Natural killer cell (primary cell): ENCODE data around the gene SLC6A18. TPM values are rescaled to one million over a fixed set of nuclear protein-coding genes. Genes with fewer than 3 reads are reported as not detected.

Source experiments
- ATAC-seq, 3 donors: fragments of 150-1000 bp in 2 of 3; fragments of 200-7000 bp in 1 of 3; cut with Tn5 transposase; 1 replicate in 1 of 3; 2 replicates in 2 of 3; pipeline ENCODE4 v1.10.0; 2021; ENCODE audit warnings: mild to moderate bottlenecking in 2 of 3, moderate library complexity in 2 of 3
- DNase-seq, 2 donors: peaks; one replicate each; pipeline versions ENCODE4 v3.0.0 to v3.0.0-alpha.2; 2013 to 2021; ENCODE audit warnings: mixed read lengths in 1 of 2
- H3K27ac ChIP-seq: one replicate; pipeline ENCODE4 v1.5.1; 2013; ENCODE audit warnings: mild to moderate bottlenecking, low read length
- H3K27me3 ChIP-seq: one replicate; pipeline ENCODE4 v1.6.1; 2013; ENCODE audit warnings: low read length; ENCODE audit not compliant: control insufficient read depth, insufficient read depth
- H3K36me3 ChIP-seq: one replicate; pipeline ENCODE4 v1.6.1; 2013; ENCODE audit warnings: low read length; ENCODE audit not compliant: control insufficient read depth, insufficient read depth
- H3K4me1 ChIP-seq: one replicate; pipeline ENCODE4 v1.6.1; 2013; ENCODE audit warnings: low read length; ENCODE audit not compliant: control insufficient read depth, insufficient read depth
- H3K4me3 ChIP-seq: one replicate; pipeline ENCODE4 v1.5.1; 2013; ENCODE audit warnings: low read length
- H3K9me3 ChIP-seq: one replicate; pipeline ENCODE4 v1.6.1; 2013; ENCODE audit warnings: low read length; ENCODE audit not compliant: control insufficient read depth, insufficient read depth
- H3K27ac Mint-ChIP-seq, 2 donors: one replicate each; pipeline ENCODE4 v1.8.0; 2022; ENCODE audit warnings: mild to moderate bottlenecking in 2 of 2, mixed read lengths in 2 of 2, moderate library complexity in 1 of 2
- H3K27me3 Mint-ChIP-seq, 2 donors: one replicate each; pipeline ENCODE4 v1.8.0; 2022; ENCODE audit warnings: low read depth in 2 of 2, mixed read lengths in 2 of 2
- H3K36me3 Mint-ChIP-seq: one replicate; pipeline ENCODE4 v1.8.0; 2022; ENCODE audit warnings: mixed read lengths
- H3K4me1 Mint-ChIP-seq, 2 donors: one replicate each; pipeline ENCODE4 v1.8.0; 2022; ENCODE audit warnings: mixed read lengths in 2 of 2
- H3K4me3 Mint-ChIP-seq: one replicate; pipeline ENCODE4 v1.8.0; 2022; ENCODE audit warnings: mild to moderate bottlenecking, moderate library complexity, mixed read lengths
- H3K9me3 Mint-ChIP-seq, 2 donors: one replicate each; pipeline ENCODE4 v1.8.0; 2022; ENCODE audit warnings: mixed read lengths in 2 of 2
- CTCF ChIP-seq: fragments of 200-600 bp; IDR thresholded peaks from one replicate; pipeline ENCODE4 v1.8.0; 2022; ENCODE audit warnings: antibody characterized with exemption
- WGBS: methylation state at CpG from one replicate; pipeline ENCODE4 v1.1.7; 2013; ENCODE audit warnings: missing lambda C conversion rate; ENCODE audit not compliant: insufficient coverage; 5-methylcytosine and 5-hydroxymethylcytosine counted together
- intact Hi-C: fragments of 100-400 bp; cut with micrococcal nuclease; formaldehyde crosslinking; loops from one replicate; pipeline ENCODE4 v1.14.2; 2022
- total RNA-seq, 4 donors: library from RNA; stranded (reverse); fragments of 120-200 nt in 1 of 4; gene quantifications; one replicate each; pipeline versions ENCODE4 v1.2.3 to v1.2.4, GENCODE V29; 2013 to 2022

SLC6A18 gene
- total RNA-seq, 3 donors from 2014 or later (not counting 1 experiment from before 2014, with no cell fraction given): not detected

GRCh38 chr5:1213508-1214162 is 11.5 kb upstream of the SLC6A18 start:
- no peaks in the 10 kb centered on the region for H3K36me3 ChIP-seq
- WGBS: 91% methylated on average over 23 of the region's 25 CpGs
- DNase-seq: no peak
- TF ChIP-seq CTCF: no peak
- Mint-ChIP-seq H3K4me1 (no peaks in the 10 kb centered on the region), H3K27ac (no peak overlapping the region), H3K4me3 (no peak overlapping the region), H3K9me3 (no peaks in the 10 kb centered on the region), H3K27me3 (no peaks in the 10 kb centered on the region), H3K36me3 (no peaks in the 10 kb centered on the region)
- H3K9me3 ChIP-seq: no peaks in the 10 kb centered on the region
- intact Hi-C loops: no loop called here
- no peak overlapping the region for H3K4me3 ChIP-seq
- no peaks in the 10 kb centered on the region for H3K4me1 ChIP-seq
- no peak overlapping the region for H3K27ac ChIP-seq
- no peaks in the 10 kb centered on the region for H3K27me3 ChIP-seq
- ATAC-seq: no peak

DNA sequence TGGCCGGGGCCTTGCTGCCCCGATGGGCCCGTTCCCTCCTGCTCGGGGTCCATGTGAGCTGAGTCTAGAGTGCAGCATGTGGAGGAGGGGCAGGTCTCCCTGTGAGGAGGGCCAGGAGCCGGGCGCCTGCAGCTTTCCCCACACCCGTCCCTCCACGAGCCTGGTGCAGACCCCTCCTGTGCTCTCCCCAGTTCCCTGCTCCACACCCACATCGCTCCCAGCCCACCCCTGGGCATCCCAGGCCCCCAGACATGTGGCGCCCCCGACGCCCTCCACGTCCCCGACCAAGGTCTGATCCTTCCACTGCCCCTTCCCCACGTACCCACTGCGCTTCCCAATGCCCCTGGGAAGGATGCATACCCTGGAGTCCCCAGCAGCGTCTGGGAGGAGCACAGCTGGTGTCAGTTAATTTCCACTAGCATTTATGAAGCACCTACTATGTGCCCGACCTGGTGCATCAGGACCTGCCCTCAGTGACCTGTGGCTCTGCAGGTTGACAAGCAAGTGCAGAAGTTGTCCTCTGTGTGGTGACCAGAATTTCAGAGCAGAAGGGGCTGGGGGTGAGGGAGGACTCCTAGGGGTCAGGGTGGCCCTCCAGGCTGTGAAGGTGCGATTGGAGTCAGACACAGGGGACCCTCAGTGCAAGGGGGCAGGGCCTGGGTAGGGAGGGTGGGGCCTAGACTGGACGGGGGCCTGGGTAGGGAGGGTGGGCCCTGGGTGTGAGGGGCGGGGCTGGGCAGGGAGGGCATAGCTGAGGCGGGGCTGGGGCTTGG is 10.8 kb upstream of the SLC6A18 start:
- no peaks in the 10 kb centered on the region for H3K4me1 Mint-ChIP-seq
- no peak for TF ChIP-seq CTCF
- WGBS: 76% methylated on average over 22 of the region's 22 CpGs
- H3K27ac ChIP-seq: no peak overlapping the region
- no peaks in the 10 kb centered on the region for H3K9me3 Mint-ChIP-seq
- no peak for DNase-seq
- H3K27ac Mint-ChIP-seq: no peak overlapping the region
- no peaks in the 10 kb centered on the region for H3K9me3 ChIP-seq
- H3K4me3 Mint-ChIP-seq: no peak overlapping the region
- H3K36me3 Mint-ChIP-seq: no peaks in the 10 kb centered on the region
- no peaks in the 10 kb centered on the region for H3K27me3 Mint-ChIP-seq
- H3K36me3 ChIP-seq: no peaks in the 10 kb centered on the region
- intact Hi-C loops: no loop called here
- no peaks in the 10 kb centered on the region for H3K4me1 ChIP-seq
- no peak overlapping the region for H3K4me3 ChIP-seq
- ATAC-seq: no peak
- no peaks in the 10 kb centered on the region for H3K27me3 ChIP-seq

DNA sequence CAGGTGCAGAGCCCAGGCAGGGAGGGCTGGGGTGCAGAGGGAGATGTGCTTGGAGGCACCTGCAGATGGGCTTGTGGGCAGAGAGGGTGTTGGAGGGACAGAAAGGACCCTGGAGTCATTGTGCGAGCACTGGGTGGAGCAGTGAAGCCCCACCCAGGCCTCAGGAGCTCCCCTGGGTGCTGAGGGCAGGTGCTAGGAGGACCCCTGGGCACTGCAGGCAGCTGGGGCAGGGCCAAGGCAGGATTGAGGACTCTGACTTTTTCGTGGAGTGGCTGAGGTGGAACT is 10.3 kb upstream of the SLC6A18 start:
- H3K36me3 Mint-ChIP-seq: no peaks in the 10 kb centered on the region
- Histone ChIP-seq H3K9me3 (no peaks in the 10 kb centered on the region), H3K27ac (no peak overlapping the region), H3K36me3 (no peaks in the 10 kb centered on the region), H3K4me3 (no peak overlapping the region), H3K27me3 (no peaks in the 10 kb centered on the region), H3K4me1 (no peaks in the 10 kb centered on the region)
- ATAC-seq (no peak), DNase-seq (no peak)
- no peaks in the 10 kb centered on the region for H3K9me3 Mint-ChIP-seq
- intact Hi-C loops: no loop called here
- H3K27me3 Mint-ChIP-seq: no peaks in the 10 kb centered on the region
- no peak for TF ChIP-seq CTCF
- 41% methylated on average over 1 of the region's 2 CpGs for WGBS
- no peak overlapping the region for H3K27ac Mint-ChIP-seq
- no peaks in the 10 kb centered on the region for H3K4me1 Mint-ChIP-seq
- H3K4me3 Mint-ChIP-seq: no peak overlapping the region
